DOHH2 (cell line): Measurements from ENCODE around the gene RRP1B.

Experiments
- CTCF ChIP-seq: fragments of 200-600 bp; sonication (generic); IDR thresholded peaks from one replicate; pipeline ENCODE4 v1.5.1; 2014; ENCODE audit warnings: antibody characterized with exemption, mild to moderate bottlenecking, low read depth, low read length; ENCODE audit not compliant: poor library complexity, severe bottlenecking
- EZH2phosphoT487 ChIP-seq: fragments of 200-600 bp; sonication (generic); IDR thresholded peaks from 2 replicates; pipeline ENCODE4 v1.6.1; 2017; ENCODE audit warnings: borderline replicate concordance, mild to moderate bottlenecking, antibody characterized with exemption, low read length, moderate library complexity, mixed read lengths

- no peak for TF ChIP-seq CTCF
- TF ChIP-seq EZH2phosphoT487: no peak
These were observed 68.8 kb downstream of the RRP1B start for GRCh38 chr21:43728154-43728466.
